ENCODE results near the gene SCFD2. TPM values are rescaled to one million over a fixed set of nuclear protein-coding genes. Genes with fewer than 3 reads are reported as not detected.

Gene SCFD2
- total and polyA plus RNA-seq, 8 donors: 4.0 to 13.5 (median 8.9) TPM

GRCh38 chr4:53173576-53173975, 192.3 kb downstream of the SCFD2 start:
- WGBS, 2 donors: 94 to 97% methylated on average over 1 of the region's 1 CpG
- no peak for ATAC-seq

DNA sequence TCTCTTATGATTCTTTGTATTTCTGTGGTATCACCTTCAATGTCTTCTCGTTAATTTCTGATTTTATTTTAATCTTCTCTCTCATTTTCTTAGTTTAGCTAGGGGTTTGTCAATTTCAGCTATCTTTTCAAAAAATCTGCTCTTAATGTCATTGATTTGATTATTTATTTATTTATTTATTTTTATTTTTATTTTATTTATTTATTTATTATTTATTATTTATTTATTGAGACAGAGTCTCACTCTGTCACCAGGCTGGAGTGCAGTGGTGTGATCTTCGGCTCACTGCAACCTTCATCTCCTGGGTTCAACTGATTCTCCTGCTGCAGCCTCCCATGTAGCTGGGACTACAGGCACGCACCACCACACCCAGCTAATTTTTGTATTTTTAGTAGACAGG, 194.1 kb downstream of the SCFD2 start:
- intact Hi-C loops (cut with DNase I): no loop called here
- TF ChIP-seq, protein P1, sequence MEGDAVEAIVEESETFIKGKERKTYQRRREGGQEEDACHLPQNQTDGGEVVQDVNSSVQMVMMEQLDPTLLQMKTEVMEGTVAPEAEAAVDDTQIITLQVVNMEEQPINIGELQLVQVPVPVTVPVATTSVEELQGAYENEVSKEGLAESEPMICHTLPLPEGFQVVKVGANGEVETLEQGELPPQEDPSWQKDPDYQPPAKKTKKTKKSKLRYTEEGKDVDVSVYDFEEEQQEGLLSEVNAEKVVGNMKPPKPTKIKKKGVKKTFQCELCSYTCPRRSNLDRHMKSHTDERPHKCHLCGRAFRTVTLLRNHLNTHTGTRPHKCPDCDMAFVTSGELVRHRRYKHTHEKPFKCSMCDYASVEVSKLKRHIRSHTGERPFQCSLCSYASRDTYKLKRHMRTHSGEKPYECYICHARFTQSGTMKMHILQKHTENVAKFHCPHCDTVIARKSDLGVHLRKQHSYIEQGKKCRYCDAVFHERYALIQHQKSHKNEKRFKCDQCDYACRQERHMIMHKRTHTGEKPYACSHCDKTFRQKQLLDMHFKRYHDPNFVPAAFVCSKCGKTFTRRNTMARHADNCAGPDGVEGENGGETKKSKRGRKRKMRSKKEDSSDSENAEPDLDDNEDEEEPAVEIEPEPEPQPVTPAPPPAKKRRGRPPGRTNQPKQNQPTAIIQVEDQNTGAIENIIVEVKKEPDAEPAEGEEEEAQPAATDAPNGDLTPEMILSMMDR (IDR thresholded peaks at IDR 0.05): no peak
- FAIRE-seq (no peak), ATAC-seq (no peak), DNase-seq (no peak)
- no peaks in the 10 kb centered on the region for H3K36me3 ChIP-seq
- H3K27me3 ChIP-seq: no peaks in the 10 kb centered on the region
- H3K27ac ChIP-seq: no peak overlapping the region
- no peaks in the 10 kb centered on the region for H3K9me3 ChIP-seq
- WGBS, 2 donors: 96 to 97% methylated on average over 3 of the region's 3 CpGs
- no peak overlapping the region for H3K4me3 ChIP-seq
- no peaks in the 10 kb centered on the region for H3K4me1 ChIP-seq

More at GRCh38 chr4:53173576-53173975, 192.3 kb downstream of the SCFD2 start:
- Histone ChIP-seq H3K27me3 (no peaks in the 10 kb centered on the region), H3K4me1 (no peaks in the 10 kb centered on the region), H3K36me3 (no peaks in the 10 kb centered on the region), H3K9me3 (no peaks in the 10 kb centered on the region), H3K27ac (no peak overlapping the region), H3K4me3 (no peak overlapping the region)
- TF ChIP-seq, protein P1 (IDR thresholded peaks at IDR 0.05): no peak
- DNase-seq (no peak), FAIRE-seq (no peak)
- intact Hi-C loops (cut with DNase I): no loop called here

GRCh38 chr4:53169695-53170617, 195.9 kb downstream of the SCFD2 start:
- no peaks in the 10 kb centered on the region for H3K9me3 ChIP-seq
- no peaks in the 10 kb centered on the region for H3K36me3 ChIP-seq
- FAIRE-seq (no peak), ATAC-seq (no peak), DNase-seq (no peak)
- H3K4me3 ChIP-seq: no peak overlapping the region
- WGBS, 2 donors: 94 to 95% methylated on average over 5 of the region's 5 CpGs
- intact Hi-C loops (cut with DNase I): no loop called here
- TF ChIP-seq, protein P1 (IDR thresholded peaks at IDR 0.05): no peak
- no peak overlapping the region for H3K27ac ChIP-seq
- H3K4me1 ChIP-seq: no peaks in the 10 kb centered on the region
- no peaks in the 10 kb centered on the region for H3K27me3 ChIP-seq

DNA sequence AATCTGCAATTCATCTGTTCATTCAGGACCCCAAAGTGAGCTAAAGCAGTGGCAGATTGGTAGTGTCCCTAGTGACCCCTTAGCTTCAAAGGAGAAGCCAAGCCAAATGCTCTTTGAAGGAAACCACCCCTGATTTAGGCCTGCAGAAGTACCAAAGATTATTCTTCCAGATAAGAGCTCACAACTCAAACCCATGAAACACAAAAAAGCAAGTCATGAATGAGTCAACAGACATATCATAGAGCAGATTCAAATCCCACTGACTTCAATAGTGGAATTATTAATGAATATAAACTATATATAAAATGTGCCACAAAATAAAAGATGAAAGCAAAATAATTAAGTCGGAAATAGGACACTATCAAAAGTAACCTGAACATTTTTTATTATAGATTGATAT, 197.6 kb downstream of the SCFD2 start:
- DNase-seq (no peak), FAIRE-seq (no peak), ATAC-seq (no peak)
- no peak overlapping the region for H3K27ac ChIP-seq
- TF ChIP-seq, protein P1 (IDR thresholded peaks at IDR 0.05): no peak
- no peaks in the 10 kb centered on the region for H3K27me3 ChIP-seq
- H3K4me1 ChIP-seq: no peaks in the 10 kb centered on the region
- H3K9me3 ChIP-seq: no peaks in the 10 kb centered on the region
- 95 to 96% methylated on average over 1 of the region's 1 CpG for WGBS, 2 donors
- H3K36me3 ChIP-seq: no peaks in the 10 kb centered on the region
- no peak overlapping the region for H3K4me3 ChIP-seq
- intact Hi-C loops (cut with DNase I): no loop called here

DNA sequence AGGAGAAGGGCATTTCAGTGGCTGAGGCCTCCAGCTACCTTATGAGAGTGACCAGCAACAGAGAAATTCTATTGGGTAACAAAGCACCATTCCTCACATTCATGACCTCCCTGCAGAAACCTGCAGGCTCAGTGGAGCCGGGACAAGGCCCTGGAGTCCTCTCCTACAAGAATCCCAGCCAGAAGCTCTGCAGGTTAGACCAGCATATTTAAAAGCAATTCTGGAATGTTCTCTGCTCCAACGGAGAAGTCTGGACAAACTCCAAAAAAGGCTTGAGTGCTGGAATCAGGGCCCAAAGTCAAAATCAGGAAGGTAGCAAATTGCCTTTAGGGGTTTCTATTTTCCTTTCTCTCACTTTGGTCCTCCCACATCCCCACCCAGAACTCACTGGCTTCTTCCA, 202.9 kb downstream of the SCFD2 start:
- Histone ChIP-seq H3K4me1 (no peaks in the 10 kb centered on the region), H3K27ac (no peak overlapping the region), H3K36me3 (no peaks in the 10 kb centered on the region), H3K9me3 (no peaks in the 10 kb centered on the region), H3K4me3 (no peak overlapping the region), H3K27me3 (no peaks in the 10 kb centered on the region)
- ATAC-seq (no peak), FAIRE-seq (no peak), DNase-seq (no peak)
- WGBS, 2 donors: 80 to 91% methylated on average over 2 of the region's 2 CpGs
- TF ChIP-seq, protein P1 (IDR thresholded peaks at IDR 0.05): no peak
- intact Hi-C loops (cut with DNase I): no loop called here
